Heart left ventricle (tissue), 13 donors: Measurements from ENCODE around the gene GMCL1.

Experiments
- CTCF ChIP-seq, 12 donors: fragments of 200-600 bp; sonication (generic) in 4 of 12; IDR thresholded peaks; one replicate each; pipeline versions ENCODE4 v1.5.0 to v1.8.0; 2018 to 2022; ENCODE audit warnings: antibody characterized with exemption in 12 of 12, mild to moderate bottlenecking in 5 of 12
- POLR2A ChIP-seq, 2 donors: fragments of 450-650 bp; IDR thresholded peaks; one replicate each; pipeline ENCODE4 v1.6.1; 2017; ENCODE audit warnings: antibody characterized with exemption in 2 of 2, mild to moderate bottlenecking in 2 of 2, moderate library complexity in 2 of 2
- donor health status: ischemic (EF 13 %, LVEDD 7.1; RV severe dilation, severe dysfunction).
- donor health status: DM: no; HTN: yes; CAD: no.
- donor health status: DM: no; HTN: no; CAD: no.
- donor health status: ischemic (EF 25% LVEDD 6.9; RV normal size, moderate dysfunction).
- donor health status: ischemic (EF 25% LVEDD 5.7; RV mildly dilated, moderate dysfunction).
- donor health status: ischemic (EF 35%, LVEDD 5.7; RV mildly dilated, moderate dysfunction).
- donor health status: nonischemic (EF 11% LVEDD 7.7; RV severe dilation, severe dysfunction).
- donor health status: DM: yes; HTN: yes; CAD: no.
- donor health status: PGD.
- donor health status: ischemic (EF 29% LVEDD 5.4; RV normal size, mild dysfunction).
- donor health status: nonischemic (EF 23%, LVEDD 6.1; RV moderate dilation, normal function).

DNA sequence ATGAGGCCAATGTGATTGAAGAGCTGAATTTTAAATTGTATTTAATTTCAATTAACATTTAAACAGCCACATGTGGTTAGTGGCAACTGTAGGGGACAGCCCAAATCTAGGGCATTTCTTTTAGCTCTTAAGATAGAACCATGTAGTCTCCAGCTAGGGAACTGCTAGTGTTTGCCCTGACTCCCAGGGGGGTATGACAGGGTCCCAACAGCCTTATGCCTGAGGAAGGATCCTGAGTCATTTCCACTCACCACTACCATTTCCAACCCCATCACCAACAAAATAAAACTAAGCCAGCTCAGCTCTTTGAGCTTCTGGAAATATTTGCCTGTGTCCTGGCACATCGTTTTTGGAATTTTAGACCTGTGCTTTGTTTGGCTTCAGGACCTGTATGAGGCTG, 13.7 kb upstream of the GMCL1 start:
- TF ChIP-seq CTCF (IDR thresholded peaks at IDR 0.05) (no peak), POLR2A (IDR thresholded peaks at IDR 0.05) (no peak)
